HEK293T (cell line): Measurements from ENCODE around the gene FBXW8.

Source experiments
- ARNT ChIP-seq: fragments of 450-650 bp; IDR thresholded peaks from 2 replicates; pipeline ENCODE4 v1.6.1; 2017; ENCODE audit warnings: mild to moderate bottlenecking
- BHLHE40 ChIP-seq: fragments of 450-650 bp; IDR thresholded peaks from 2 replicates; pipeline ENCODE4 v1.6.1; 2016; ENCODE audit warnings: mild to moderate bottlenecking, moderate library complexity, borderline replicate concordance
- FOXA1 ChIP-seq: fragments of 450-650 bp; IDR thresholded peaks from 2 replicates; pipeline ENCODE4 v1.6.1; 2016; ENCODE audit warnings: mild to moderate bottlenecking
- FOXK2 ChIP-seq: fragments of 450-650 bp; IDR thresholded peaks from 2 replicates; pipeline ENCODE4 v1.6.1; 2016; ENCODE audit warnings: mild to moderate bottlenecking
- FOXM1 ChIP-seq: fragments of 450-650 bp; IDR thresholded peaks from 2 replicates; pipeline ENCODE4 v1.6.1; 2017; ENCODE audit warnings: mild to moderate bottlenecking, borderline replicate concordance
- HDGF ChIP-seq: fragments of 450-650 bp; IDR thresholded peaks from 2 replicates; pipeline ENCODE4 v1.6.1; 2017; ENCODE audit warnings: antibody characterized with exemption, borderline replicate concordance
- L3MBTL2 ChIP-seq: fragments of 450-650 bp; conservative IDR thresholded peaks from 2 replicates; pipeline ENCODE4 v1.6.1; 2016; ENCODE audit warnings: mild to moderate bottlenecking
- SP1 ChIP-seq: fragments of 450-650 bp; IDR thresholded peaks from 2 replicates; pipeline ENCODE4 v1.6.1; 2017
- SUZ12 ChIP-seq: fragments of 450-650 bp; IDR thresholded peaks from 2 replicates; pipeline ENCODE4 v1.6.1; 2016; ENCODE audit warnings: mild to moderate bottlenecking

GRCh38 chr12:116885491-116885890 is 25.3 kb upstream of the FBXW8 start:
- no peak for TF ChIP-seq FOXK2
- TF ChIP-seq HDGF = no peak
- no peak for TF ChIP-seq ARNT
- TF ChIP-seq SP1 = no peak
- no peak for TF ChIP-seq BHLHE40
- no peak for TF ChIP-seq L3MBTL2
- TF ChIP-seq FOXA1 = no peak
- TF ChIP-seq FOXM1 = no peak
- no peak for TF ChIP-seq SUZ12
